ENCODE data around the gene ARCN1. TPM values are rescaled to one million over a fixed set of nuclear protein-coding genes. Genes with fewer than 3 reads are reported as not detected.

The ARCN1 gene
- total and polyA plus RNA-seq, 2 donors (not counting 1 experiment from before 2014, with no cell fraction given): 42.9 to 83.2 TPM

DNA sequence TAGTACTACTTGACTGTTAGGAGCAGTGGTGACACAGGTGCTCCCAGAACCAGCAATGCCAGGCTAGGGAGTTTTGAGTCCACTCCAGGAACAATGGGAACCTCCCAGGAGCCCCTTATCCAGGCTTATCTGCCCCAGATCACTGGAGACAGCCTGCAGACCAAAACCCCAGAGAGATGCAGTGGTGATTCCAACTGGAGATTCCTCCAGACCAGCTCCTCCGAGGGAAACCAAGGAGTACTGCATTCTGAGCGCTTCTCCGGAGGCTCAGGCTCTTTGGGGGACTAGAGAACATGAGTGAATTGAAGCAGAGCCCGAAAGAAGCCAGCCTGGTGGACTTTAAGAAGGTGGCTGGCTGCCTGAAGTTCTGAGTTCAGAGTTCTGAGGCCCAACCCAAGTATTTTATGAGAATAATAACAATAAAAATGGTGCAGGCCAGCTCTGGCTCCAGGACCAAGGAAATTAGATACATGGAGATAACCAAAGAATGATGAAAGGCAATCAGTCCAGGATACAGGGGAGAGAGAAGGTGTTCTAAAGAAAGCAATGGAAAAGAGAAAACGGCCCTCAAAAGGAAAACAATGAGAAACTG is 42.5 kb upstream of the ARCN1 start:
- Mint-ChIP-seq H3K27ac (peak overlapping the region; percentile 65), H3K4me3 (peak overlapping the region; percentile 97), H3K9me3 (ENCODE audit: insufficient read depth) (no peaks in the 10 kb centered on the region), H3K4me1 (peaks cover 27% of the 10 kb centered on the region), H3K27me3 (no peaks in the 10 kb centered on the region)
- no peaks in the 10 kb centered on the region for H3K27me3 ChIP-seq (replicated peaks in 1 of 4; ENCODE audit: control extremely low read depth in 1 of 4, control insufficient read depth in 3 of 4, insufficient read depth in 4 of 4, low read length in 3 of 4)
- ATAC-seq (ENCODE audit: low read depth) (no peak), DNase-seq (no peak)
- H4K20me1 ChIP-seq (ENCODE audit: control insufficient read depth, insufficient read depth, low read length, poor library complexity, severe bottlenecking): no peaks in the 10 kb centered on the region
- no peak overlapping the region for H3K27ac ChIP-seq (ENCODE audit: low read length in 2 of 2)
- peak overlapping the region in 2 of 5 experiments; percentile 1 to 73 for H3K4me3 ChIP-seq (ENCODE audit: control extremely low read depth in 1 of 5, extremely low read depth in 1 of 5, insufficient read depth in 1 of 5, low read depth in 2 of 5, low read length in 4 of 5)
- peak overlapping the region; percentile 100 for H2AFZ ChIP-seq (ENCODE audit: insufficient read depth, low read depth, low read length, poor library complexity, severe bottlenecking)
- no peaks in the 10 kb centered on the region for H3K9me3 ChIP-seq (ENCODE audit: control extremely low read depth in 1 of 3, control insufficient read depth in 2 of 3, insufficient read depth in 1 of 3, low read length in 2 of 3)
- H3K4me2 ChIP-seq (replicated peaks; ENCODE audit: low read depth, low read length, poor library complexity, severe bottlenecking): peak overlapping the region; percentile 85
- ChIA-PET CTCF (interaction anchor here (1.1 to 1.2 kb wide), 2 partner anchors 44 to 94 kb away, joined by 3 read pairs; no protein-coding TSS in a partner anchor), POLR2A (no interaction called here)
- WGBS (ENCODE audit: insufficient coverage): 93% methylated on average over 4 of the region's 5 CpGs
- no peaks in the 10 kb centered on the region for H3K36me3 ChIP-seq (replicated peaks in 1 of 2; ENCODE audit: control extremely low read depth in 1 of 2, control insufficient read depth in 1 of 2, extremely low read depth in 1 of 2, insufficient read depth in 2 of 2, low read length in 1 of 2)
- no peaks in the 10 kb centered on the region for H3K79me2 ChIP-seq (ENCODE audit: control insufficient read depth, insufficient read depth, low read length)
- peaks cover 14 to 21% of the 10 kb centered on the region in 2 donors for H3K4me1 ChIP-seq (ENCODE audit: control insufficient read depth in 2 of 2, insufficient read depth in 2 of 2, low read length in 2 of 2)
- no peak for TF ChIP-seq EZH2 (IDR thresholded peaks at IDR 0.05; ENCODE audit: borderline replicate concordance, insufficient read depth, low read depth, low read length, poor library complexity, severe bottlenecking)
- TF ChIP-seq, protein P1, sequence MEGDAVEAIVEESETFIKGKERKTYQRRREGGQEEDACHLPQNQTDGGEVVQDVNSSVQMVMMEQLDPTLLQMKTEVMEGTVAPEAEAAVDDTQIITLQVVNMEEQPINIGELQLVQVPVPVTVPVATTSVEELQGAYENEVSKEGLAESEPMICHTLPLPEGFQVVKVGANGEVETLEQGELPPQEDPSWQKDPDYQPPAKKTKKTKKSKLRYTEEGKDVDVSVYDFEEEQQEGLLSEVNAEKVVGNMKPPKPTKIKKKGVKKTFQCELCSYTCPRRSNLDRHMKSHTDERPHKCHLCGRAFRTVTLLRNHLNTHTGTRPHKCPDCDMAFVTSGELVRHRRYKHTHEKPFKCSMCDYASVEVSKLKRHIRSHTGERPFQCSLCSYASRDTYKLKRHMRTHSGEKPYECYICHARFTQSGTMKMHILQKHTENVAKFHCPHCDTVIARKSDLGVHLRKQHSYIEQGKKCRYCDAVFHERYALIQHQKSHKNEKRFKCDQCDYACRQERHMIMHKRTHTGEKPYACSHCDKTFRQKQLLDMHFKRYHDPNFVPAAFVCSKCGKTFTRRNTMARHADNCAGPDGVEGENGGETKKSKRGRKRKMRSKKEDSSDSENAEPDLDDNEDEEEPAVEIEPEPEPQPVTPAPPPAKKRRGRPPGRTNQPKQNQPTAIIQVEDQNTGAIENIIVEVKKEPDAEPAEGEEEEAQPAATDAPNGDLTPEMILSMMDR (IDR thresholded peaks at IDR 0.05): no peak
- intact Hi-C loops (cut with micrococcal nuclease): loop anchor here (2.0 kb wide), 2 partner anchors 43 to 91 kb away; partner anchors contain the start of gene ARCN1
- peak overlapping the region; percentile 79 for H3K9ac ChIP-seq (ENCODE audit: low read length)

DNA sequence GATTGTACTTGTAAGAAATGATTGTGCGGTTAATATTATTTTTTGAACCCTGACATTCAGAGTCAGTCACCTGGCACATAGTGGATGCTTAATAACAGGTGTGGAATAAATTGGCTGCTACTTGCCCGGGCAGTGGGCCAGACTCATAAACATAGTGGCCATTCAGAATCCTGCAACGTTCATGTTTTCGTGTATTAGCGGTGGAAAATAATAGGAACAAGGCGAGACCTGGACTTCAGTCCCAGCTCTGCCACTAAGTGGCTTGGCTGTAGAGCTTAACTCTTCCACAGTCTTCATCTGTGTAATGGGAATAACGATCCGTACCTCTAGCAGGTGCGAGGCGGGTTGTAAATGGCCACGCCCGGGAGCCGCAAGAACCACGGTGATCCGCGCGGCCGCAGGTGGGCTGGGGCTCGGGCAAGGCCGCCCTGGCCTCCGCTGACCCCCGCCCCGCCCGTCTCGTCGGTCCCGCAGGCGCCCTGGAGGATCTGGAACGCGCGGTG is 42.0 kb upstream of the ARCN1 start:
- H3K27ac Mint-ChIP-seq: peak overlapping the region; percentile 65
- H3K4me3 Mint-ChIP-seq: peak overlapping the region; percentile 97
- Histone ChIP-seq H2AFZ (ENCODE audit: insufficient read depth, low read depth, low read length, poor library complexity, severe bottlenecking) (peak overlapping the region; percentile 100), H3K9ac (ENCODE audit: low read length) (peak overlapping the region; percentile 79), H3K4me3 (ENCODE audit: control extremely low read depth in 1 of 5, extremely low read depth in 1 of 5, insufficient read depth in 1 of 5, low read depth in 2 of 5, low read length in 4 of 5) (peak overlapping the region; percentile 1 to 87 (median 73)), H3K4me1 (ENCODE audit: control insufficient read depth in 2 of 2, insufficient read depth in 2 of 2, low read length in 2 of 2) (peaks cover 14 to 21% of the 10 kb centered on the region in 2 donors), H3K27ac (ENCODE audit: low read length in 2 of 2) (peak overlapping the region in 1 of 2 donors; percentile 42), H3K79me2 (ENCODE audit: control insufficient read depth, insufficient read depth, low read length) (no peaks in the 10 kb centered on the region), H3K36me3 (replicated peaks in 1 of 2; ENCODE audit: control extremely low read depth in 1 of 2, control insufficient read depth in 1 of 2, extremely low read depth in 1 of 2, insufficient read depth in 2 of 2, low read length in 1 of 2) (no peaks in the 10 kb centered on the region), H3K27me3 (replicated peaks in 1 of 4; ENCODE audit: control extremely low read depth in 1 of 4, control insufficient read depth in 3 of 4, insufficient read depth in 4 of 4, low read length in 3 of 4) (no peaks in the 10 kb centered on the region), H3K4me2 (replicated peaks; ENCODE audit: low read depth, low read length, poor library complexity, severe bottlenecking) (peak overlapping the region; percentile 85), H3K9me3 (ENCODE audit: control extremely low read depth in 1 of 3, control insufficient read depth in 2 of 3, insufficient read depth in 1 of 3, low read length in 2 of 3) (no peaks in the 10 kb centered on the region), H4K20me1 (ENCODE audit: control insufficient read depth, insufficient read depth, low read length, poor library complexity, severe bottlenecking) (no peaks in the 10 kb centered on the region)
- ChIA-PET CTCF (interaction anchor here (1.0 to 1.2 kb wide), 3 partner anchors 21 to 95 kb away, joined by 3 read pairs; no protein-coding TSS in a partner anchor), POLR2A (interaction anchor here (1.2 kb wide), 1 partner anchor 95 kb away, joined by 4 read pairs; no protein-coding TSS in a partner anchor)
- TF ChIP-seq EZH2 (IDR thresholded peaks at IDR 0.05; ENCODE audit: borderline replicate concordance, insufficient read depth, low read depth, low read length, poor library complexity, severe bottlenecking): no peak
- TF ChIP-seq, protein P1 (IDR thresholded peaks at IDR 0.05): no peak
- H3K4me1 Mint-ChIP-seq: peaks cover 24% of the 10 kb centered on the region
- 5% methylated on average over 31 of the region's 31 CpGs for WGBS (ENCODE audit: insufficient coverage)
- no peaks in the 10 kb centered on the region for H3K27me3 Mint-ChIP-seq
- DNase-seq (no peak), ATAC-seq (ENCODE audit: low read depth) (no peak)
- intact Hi-C loops (cut with micrococcal nuclease): loop anchor here (2.0 kb wide), 2 partner anchors 43 to 91 kb away; partner anchors contain the start of gene ARCN1
- H3K9me3 Mint-ChIP-seq (ENCODE audit: insufficient read depth): no peaks in the 10 kb centered on the region

Data from B cell (primary cell).